Brain microvascular endothelial cell (primary cell): ENCODE results near the gene C19orf53.

ENCODE experiments used
- DNase-seq: peaks from one replicate; pipeline ENCODE4 v3.0.0-alpha.2; 2020
- H3K27ac ChIP-seq: fragments of 250-450 bp; sonication (Bioruptor Pico); 2 replicates; pipeline ENCODE4 v1.5.1; 2020; ENCODE audit warnings: mild to moderate bottlenecking, moderate library complexity
- H3K27me3 ChIP-seq: fragments of 250-450 bp; sonication (Bioruptor Pico); replicated peaks from 2 replicates; pipeline ENCODE4 v1.5.1; 2020; ENCODE audit warnings: mild to moderate bottlenecking
- H3K36me3 ChIP-seq: fragments of 250-450 bp; sonication (Bioruptor Pico); replicated peaks from 2 replicates; pipeline ENCODE4 v1.5.1; 2020; ENCODE audit warnings: mild to moderate bottlenecking
- H3K4me3 ChIP-seq: 2 replicates; pipeline ENCODE4 v1.5.1; 2011; ENCODE audit warnings: low read depth, mild to moderate bottlenecking, control low read depth, low read length, moderate library complexity
- in situ Hi-C: cut with HindIII; loops from 2 replicates; pipeline ENCODE4 v1.10.0; 2017; ENCODE audit warnings: low sequenced_read_pairs, low pct_ligation_motif_present
- TF ChIP-seq, protein P1 (sequence below): IDR thresholded peaks from 2 replicates; pipeline ENCODE4 v1.5.1; 2011; ENCODE audit warnings: low read depth, mild to moderate bottlenecking, moderate library complexity, low read length, control low read depth, inconsistent platforms; ENCODE audit errors: missing control alignments

The C19orf53 gene

DNA sequence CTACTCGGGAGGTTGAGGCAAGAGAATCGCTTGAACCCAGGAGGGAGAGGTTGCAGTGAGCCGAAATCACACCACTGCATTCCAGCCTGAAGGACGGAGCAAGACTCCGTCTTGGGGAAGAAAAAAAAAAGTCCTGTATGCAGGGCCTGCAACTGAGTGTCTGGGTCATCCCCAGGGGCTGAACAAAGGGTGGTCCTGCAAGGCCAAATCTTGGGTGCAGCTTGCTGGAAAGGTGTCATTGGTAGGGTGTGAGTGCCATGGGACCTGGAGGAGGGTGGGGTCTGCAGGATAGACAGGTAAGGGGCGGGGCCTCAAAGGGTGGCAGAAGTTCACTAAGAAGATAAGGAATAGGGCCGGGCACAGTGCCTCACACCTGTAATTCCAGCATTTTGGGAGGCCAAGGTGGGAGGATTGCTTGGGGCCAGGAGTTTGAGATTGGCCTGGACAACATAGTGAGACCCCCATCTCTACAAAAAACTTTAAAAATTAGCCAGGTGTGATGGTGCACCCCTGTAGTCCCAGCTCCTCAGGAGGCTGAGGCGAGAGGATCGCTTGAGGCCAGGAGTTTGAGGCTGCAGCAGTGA is 52.5 kb downstream of the C19orf53 start:
- in situ Hi-C loops = no loop called here
- Histone ChIP-seq H3K27ac (no peak overlapping the region), H3K27me3 (no peaks in the 10 kb centered on the region), H3K4me3 (no peak overlapping the region), H3K36me3 (peaks cover 31% of the 10 kb centered on the region)
- TF ChIP-seq, protein P1, sequence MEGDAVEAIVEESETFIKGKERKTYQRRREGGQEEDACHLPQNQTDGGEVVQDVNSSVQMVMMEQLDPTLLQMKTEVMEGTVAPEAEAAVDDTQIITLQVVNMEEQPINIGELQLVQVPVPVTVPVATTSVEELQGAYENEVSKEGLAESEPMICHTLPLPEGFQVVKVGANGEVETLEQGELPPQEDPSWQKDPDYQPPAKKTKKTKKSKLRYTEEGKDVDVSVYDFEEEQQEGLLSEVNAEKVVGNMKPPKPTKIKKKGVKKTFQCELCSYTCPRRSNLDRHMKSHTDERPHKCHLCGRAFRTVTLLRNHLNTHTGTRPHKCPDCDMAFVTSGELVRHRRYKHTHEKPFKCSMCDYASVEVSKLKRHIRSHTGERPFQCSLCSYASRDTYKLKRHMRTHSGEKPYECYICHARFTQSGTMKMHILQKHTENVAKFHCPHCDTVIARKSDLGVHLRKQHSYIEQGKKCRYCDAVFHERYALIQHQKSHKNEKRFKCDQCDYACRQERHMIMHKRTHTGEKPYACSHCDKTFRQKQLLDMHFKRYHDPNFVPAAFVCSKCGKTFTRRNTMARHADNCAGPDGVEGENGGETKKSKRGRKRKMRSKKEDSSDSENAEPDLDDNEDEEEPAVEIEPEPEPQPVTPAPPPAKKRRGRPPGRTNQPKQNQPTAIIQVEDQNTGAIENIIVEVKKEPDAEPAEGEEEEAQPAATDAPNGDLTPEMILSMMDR = no peak
- no peak for DNase-seq

DNA sequence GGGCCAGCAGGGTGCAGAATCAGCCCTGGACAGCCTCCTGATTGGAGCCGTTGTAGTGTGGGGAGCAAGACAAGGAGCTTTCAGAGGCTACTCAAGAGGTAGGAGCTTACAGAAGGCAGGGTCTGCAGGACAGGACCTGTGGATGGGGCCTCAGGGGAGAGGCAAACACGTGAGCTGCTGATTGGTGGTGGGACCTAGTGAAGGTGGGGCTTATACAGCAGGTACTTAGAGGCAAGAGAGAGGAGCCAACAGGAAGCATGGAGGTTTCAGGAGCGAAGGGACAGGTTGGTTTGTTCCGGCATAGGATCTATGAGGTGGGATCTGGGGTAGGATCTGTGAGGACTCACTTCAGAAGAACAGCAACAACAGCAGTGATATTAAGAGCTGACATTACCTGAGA is 53.4 kb downstream of the C19orf53 start:
- Histone ChIP-seq H3K27ac (no peak overlapping the region), H3K4me3 (no peak overlapping the region), H3K36me3 (peaks cover 31% of the 10 kb centered on the region), H3K27me3 (no peaks in the 10 kb centered on the region)
- TF ChIP-seq, protein P1 = peak; percentile 2
- DNase-seq = no peak
- in situ Hi-C loops = no loop called here
